GM21526 (cell line): ENCODE data around the gene METTL15.
"Not testable (repeated sequence)": the region's sequence is repeated elsewhere in the genome, so short reads cannot be mapped to it uniquely, and the experiment has no call there.

Experiments
- ATAC-seq: cut with Tn5 transposase; IDR thresholded peaks from one replicate; pipeline ENCODE4 v1.9.1; 2021; ENCODE audit warnings: moderate library complexity; ENCODE audit not compliant: unreplicated experiment, low FRiP score

The METTL15 gene, protein sequence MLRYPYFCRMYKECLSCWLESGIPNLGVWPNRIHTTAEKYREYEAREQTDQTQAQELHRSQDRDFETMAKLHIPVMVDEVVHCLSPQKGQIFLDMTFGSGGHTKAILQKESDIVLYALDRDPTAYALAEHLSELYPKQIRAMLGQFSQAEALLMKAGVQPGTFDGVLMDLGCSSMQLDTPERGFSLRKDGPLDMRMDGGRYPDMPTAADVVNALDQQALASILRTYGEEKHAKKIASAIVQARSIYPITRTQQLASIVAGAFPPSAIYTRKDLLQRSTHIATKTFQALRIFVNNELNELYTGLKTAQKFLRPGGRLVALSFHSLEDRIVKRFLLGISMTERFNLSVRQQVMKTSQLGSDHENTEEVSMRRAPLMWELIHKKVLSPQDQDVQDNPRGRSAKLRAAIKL

DNA sequence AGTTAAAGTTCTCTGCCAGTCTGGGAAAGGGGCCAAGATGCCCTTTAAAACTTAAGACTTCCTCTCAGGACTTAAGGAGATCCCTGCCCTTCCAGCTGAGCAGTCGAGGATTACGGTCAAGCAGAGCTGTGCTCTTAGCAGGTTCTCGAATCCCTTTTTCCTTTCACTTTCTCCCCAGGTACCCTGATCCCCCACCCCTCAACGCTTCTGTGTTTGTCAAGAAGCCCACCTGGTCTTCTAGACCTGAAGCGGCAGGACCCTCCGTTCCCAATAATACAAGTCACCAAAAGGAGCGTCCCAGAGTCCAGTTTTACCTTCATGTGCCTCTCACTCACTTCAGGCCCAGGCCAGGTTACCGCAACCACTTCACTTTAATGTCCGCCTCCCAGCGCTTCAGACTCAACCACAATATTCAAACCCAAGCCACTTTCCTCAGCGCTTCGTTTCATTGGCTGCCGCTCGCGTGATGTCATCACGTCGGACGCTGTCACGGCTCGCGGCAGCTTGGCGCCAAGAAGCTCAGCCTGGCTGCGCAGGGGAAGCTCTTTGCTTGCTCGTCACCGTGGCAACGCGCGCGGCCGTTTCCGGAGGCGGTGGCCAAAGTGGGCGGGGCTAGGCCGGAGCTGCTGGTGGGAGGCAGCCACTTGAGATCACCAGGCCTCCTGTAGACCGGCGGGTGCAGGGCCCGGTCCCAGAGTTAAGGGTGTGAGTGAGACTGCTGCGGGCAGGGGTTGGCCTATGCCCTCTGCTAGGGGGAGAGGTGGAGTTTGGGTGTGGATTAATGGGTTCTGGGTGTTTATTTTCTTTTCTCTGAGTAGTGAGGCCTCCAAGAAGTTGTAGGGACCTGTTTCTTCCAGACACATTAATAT lies at the start of gene METTL15, which contains the start of gene KIF18A:
Gene METTL15 (plus strand): TSS at position 639 of the 869 bp plus-strand sequence. CDS start 4,947 bp downstream, outside the sequence.
Gene KIF18A (minus strand): TSS at position 407 of the 869 bp plus-strand sequence. CDS start 10,209 bp downstream, outside the sequence.
- peak; percentile 93 for ATAC-seq

- no peak for ATAC-seq
These were observed 36.9 kb upstream of the METTL15 start for GRCh38 chr11:28071305-28071704.

DNA sequence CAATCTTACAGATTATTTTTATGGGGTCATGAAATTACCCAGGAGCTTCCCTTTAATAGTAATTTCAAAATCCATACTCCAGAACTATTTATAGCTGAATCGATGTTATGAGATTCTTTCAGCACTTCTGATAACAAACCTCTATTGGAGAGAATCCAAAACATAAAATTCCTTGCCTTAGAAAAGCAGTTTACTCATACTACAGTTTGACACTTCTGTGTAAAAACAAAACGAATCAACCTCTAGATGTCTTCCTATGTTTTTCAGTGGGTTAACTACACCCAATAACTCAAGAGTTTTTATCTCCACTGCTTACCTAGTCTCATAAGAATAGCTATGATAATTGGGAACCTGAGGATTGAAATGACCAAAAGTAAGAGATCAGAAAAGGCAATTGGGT lies 35.9 kb upstream of the METTL15 start:
- ATAC-seq = no peak

DNA sequence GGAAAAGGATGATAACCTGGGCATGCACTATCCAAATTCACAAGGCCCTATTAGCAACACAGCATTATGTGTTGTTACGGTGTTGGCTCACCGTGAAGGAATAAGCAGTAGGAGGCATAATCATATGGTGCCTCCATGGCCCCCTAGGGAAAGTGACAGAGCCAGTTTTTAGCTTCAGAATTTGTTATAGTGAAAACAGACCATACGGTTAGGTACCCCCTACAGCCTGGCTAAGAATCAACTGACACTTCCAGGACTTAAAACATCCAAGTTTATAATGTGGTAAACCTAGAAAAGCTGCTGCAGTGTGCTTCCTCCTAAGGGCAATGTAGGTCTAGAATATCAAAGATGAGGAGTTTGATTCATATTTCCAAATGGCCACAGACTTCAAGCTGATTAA lies 30.7 kb upstream of the METTL15 start:
- ATAC-seq = no peak

GRCh38 chr11:28083118-28083517 lies 25.1 kb upstream of the METTL15 start:
- no peak for ATAC-seq

- no peak for ATAC-seq
These were observed 21.6 kb upstream of the METTL15 start for GRCh38 chr11:28086569-28086968.

- ATAC-seq = not testable (repeated sequence)
These were observed 21.0 kb upstream of the METTL15 start for GRCh38 chr11:28087192-28087591.

DNA sequence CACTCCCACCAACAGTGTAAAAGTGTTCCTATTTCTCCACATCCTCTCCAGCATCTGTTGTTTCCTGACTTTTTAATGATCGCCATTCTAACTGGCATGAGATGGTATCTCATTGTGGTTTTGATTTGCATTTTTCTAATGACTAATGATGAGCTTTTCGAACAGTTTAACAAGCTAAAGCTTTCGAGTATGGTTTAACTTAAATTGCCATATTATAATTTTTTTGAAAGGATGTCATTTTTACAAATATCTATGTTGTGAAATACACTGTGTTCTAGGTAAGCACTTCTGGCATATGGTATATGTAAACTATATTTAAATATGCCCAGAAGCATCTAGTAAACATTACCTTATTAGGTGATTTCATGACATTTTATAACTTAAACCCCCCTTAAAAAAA lies 20.5 kb upstream of the METTL15 start:
- ATAC-seq = not testable (repeated sequence)

DNA sequence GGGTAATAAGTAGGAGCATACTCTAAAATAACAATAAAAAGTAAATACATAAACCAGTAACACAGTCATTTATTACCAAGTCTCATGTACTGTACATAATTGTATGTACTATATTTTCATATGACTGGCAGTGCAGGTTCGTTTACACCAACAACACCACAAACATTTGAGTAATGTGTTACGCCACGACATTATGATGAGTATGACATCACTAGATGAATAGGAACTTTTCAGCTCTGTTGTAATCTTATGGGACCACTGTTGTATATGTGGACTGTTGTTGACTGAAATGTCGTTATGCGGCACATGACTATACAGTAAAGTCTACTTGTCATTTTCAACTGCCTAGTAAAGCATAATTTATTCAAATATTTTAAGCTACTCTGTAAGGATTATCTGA lies 18.8 kb upstream of the METTL15 start:
- no peak for ATAC-seq

DNA sequence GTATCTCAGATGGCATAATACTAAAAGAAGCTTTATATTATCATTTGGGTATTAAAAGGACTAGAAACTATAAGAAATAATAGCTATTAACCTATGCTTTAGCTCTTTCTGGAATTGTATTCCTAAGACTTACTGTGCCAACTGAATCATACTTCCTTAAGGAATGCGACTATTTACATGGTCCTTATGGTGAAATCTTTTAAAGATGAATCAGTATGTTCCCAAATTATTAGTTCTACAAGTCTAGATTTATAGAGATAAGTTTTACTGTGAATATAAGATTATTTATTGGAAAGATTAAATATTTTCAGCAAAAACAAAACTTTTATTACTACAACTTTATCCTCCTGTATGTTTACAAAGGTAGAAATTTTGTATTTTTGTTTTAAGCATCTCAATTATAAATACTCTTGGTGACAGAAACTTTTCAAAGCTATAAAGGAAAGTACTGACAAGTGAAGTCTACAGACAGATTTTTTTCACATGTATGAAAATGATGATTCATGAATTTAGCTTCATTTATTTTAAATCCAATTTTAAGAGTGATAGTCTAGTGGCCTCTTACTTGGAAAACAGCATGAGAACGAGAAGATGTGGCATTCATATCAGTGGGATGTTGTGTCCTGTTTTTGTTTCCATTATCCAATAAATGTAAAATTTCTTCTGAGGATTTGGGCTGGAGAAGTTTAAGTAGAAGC lies 18.0 kb upstream of the METTL15 start:
- ATAC-seq = no peak

GRCh38 chr11:28092786-28093185 lies 15.4 kb upstream of the METTL15 start:
- ATAC-seq = no peak

DNA sequence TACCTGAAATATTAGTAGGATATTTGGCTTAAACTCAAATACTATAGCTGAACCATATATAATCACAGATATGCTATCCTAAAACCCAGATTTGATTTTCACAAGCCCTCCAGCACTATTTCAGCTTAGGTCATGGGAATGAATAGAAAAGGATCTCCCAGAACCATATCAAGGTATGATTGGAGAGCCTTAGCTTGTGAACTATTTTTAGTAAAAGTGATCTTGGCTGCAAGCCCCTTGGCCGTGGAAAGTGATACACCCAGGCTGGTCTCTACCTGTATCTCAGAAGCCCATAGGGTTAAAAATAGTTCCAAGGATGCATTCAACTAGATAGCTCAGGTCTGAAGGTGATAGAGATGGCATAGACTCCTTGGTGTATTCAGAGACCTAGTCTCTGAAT lies 9.9 kb upstream of the METTL15 start:
- ATAC-seq = no peak

DNA sequence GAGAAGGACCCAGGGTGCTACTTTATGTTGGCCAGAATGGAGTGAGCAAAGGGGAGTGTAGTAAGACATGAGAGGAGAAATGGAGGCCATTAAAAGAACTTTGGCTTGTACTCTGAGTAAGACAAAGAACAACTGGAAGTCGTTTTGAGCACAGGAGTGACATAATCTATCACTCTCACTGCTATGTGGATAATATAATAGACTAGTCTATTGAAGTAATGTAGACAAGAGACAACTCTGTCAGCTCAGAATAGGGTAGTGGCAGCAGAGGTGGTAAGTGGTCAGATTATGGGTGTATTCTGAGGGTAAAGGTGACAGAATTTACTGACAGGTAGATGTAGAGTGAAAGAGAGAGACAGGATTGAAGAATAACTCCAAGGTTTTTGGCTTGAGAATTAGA lies 8.5 kb upstream of the METTL15 start:
- ATAC-seq = no peak

DNA sequence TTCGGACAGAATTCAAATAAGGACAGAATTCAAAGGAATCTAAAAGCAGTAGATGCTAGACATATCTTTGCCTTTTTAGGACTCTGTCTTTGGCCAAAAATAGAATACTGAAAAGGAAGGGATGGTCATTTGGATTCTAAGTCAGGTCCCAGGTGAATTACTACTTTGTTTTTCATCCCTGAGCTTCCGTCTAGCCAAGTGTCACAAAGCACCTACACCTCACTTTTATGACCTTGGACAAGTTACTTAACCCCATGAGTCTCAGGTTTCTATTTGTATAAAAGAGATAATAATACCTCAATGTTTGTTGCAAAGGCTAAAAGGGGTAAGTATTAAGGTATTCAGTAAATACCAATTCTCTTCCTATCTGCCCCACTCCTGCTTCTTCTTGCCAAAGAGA lies 7.5 kb upstream of the METTL15 start:
- no peak for ATAC-seq

DNA sequence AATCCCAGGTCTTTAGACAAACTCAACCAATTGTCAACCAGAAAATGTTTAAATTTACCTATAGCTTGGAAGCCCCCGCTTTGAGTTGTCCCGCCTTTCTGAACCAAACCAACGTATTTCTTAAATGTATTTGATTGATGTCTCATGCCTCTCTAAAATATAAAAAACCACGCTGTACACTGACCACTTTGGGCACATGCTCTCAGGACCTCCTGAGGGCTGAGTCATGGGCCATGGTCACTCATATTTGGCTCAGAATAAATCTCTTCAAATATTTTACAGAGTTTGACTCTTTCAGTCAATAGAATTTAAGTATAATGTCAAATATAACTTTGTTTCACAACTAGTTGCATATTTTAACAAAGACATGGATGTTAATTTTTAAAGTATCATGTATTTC lies 5.9 kb upstream of the METTL15 start:
- not testable (repeated sequence) for ATAC-seq

DNA sequence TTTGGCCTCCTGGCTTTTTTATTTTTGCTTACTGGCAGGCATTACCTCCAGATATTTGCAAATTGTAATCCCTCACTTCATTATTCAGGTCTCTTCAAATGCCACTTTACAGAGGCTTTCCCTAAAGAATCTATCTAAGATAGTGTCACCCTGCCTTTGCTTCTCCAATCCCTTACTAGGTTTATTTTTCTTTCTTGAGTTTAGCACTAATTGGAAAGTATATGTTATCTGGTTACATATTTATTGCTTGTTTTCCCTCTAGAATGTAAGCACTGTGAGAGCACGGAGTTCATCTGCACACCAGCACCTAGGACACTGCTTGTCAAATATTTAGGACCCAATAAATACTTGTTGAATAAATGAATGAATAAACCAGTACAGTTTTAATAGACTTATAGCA lies 3.8 kb upstream of the METTL15 start:
- ATAC-seq = no peak

DNA sequence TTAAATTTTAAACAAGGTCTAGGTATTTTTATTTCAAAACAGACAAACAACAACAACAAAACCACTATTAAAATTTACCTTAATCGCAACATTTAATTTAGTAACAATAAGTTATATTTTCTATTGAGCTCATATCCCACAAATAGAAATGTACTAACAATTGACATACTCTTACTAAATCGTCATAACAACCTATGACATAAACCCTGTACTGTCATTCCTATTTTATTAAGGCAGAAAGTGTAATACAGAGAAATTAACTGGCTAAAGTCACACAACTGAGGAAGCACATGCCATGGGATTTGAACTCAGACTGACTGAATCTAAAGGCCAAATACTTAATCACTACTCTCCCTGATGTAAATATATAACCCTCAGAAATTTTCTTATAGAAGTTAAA lies 3.2 kb upstream of the METTL15 start:
- no peak for ATAC-seq

- ATAC-seq = no peak
These were observed 2.3 kb upstream of the METTL15 start for GRCh38 chr11:28105869-28106268.

- no peak for ATAC-seq
These were observed 1.7 kb upstream of the METTL15 start for GRCh38 chr11:28106353-28107043.

GRCh38 chr11:28107191-28107749 lies 918 bp upstream of the METTL15 start:
- ATAC-seq = peak; percentile 3
